ENCODE measurements around the gene ROBO1.

DNA sequence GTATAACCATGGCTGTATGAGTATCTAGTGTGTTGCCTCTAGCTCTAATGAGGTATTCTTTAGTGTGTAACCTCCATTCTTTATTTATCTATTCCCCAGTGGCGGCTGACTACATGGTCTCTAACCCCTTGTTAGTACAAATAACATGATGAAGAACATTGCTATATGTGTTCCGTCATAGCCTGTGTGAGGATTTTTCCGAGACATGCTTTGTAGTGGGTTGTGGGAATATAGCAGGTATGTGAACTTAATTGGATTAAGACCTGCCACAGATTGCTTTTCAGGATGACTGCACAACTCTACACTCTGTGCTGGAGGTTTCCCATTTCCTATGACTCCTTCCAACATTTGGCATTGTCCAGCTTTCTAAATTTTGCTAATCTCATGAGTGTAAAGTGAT lies 563.4 kb downstream of the ROBO1 start:
- no peak for TF ChIP-seq EZH2 (IDR thresholded peaks at IDR 0.05; ENCODE audit: low read length, unreplicated experiment)
- no peak for TF ChIP-seq CTCF (conservative IDR thresholded peaks at IDR 0.05; ENCODE audit: low read depth, low read length)

Data from PC-3 (cell line).